Effector memory CD8-positive, alpha-beta T cell (primary cell): ENCODE measurements around the gene SYCP3.
"Not testable (repeated sequence)": the region's sequence is repeated elsewhere in the genome, so short reads cannot be mapped to it uniquely, and the experiment has no call there.

Source experiments
- ATAC-seq: fragments of 150-1000 bp; cut with Tn5 transposase; replicated peaks from 2 replicates; pipeline ENCODE4 v1.10.0; 2021; ENCODE audit warnings: mild to moderate bottlenecking, moderate library complexity
- DNase-seq, 3 experiments: peaks; one replicate each; pipeline ENCODE4 v3.0.0; 2021
- H3K27ac Mint-ChIP-seq, 2 donors: one replicate each; pipeline ENCODE4 v1.8.0; 2022; ENCODE audit warnings: mild to moderate bottlenecking in 2 of 2, mixed read lengths in 2 of 2, moderate library complexity in 2 of 2
- H3K27me3 Mint-ChIP-seq, 2 donors: one replicate each; pipeline ENCODE4 v1.8.0; 2022; ENCODE audit warnings: mixed read lengths in 2 of 2
- H3K36me3 Mint-ChIP-seq: one replicate; pipeline ENCODE4 v1.8.0; 2022; ENCODE audit warnings: mild to moderate bottlenecking, moderate library complexity, mixed read lengths; ENCODE audit not compliant: insufficient read depth
- H3K4me1 Mint-ChIP-seq, 2 donors: one replicate each; pipeline ENCODE4 v1.8.0; 2022; ENCODE audit warnings: low read depth in 2 of 2, mixed read lengths in 2 of 2
- H3K4me3 Mint-ChIP-seq, 2 donors: one replicate each; pipeline ENCODE4 v1.8.0; 2022; ENCODE audit warnings: mild to moderate bottlenecking in 2 of 2, mixed read lengths in 2 of 2, moderate library complexity in 2 of 2
- H3K9me3 Mint-ChIP-seq, 2 donors: one replicate each; pipeline ENCODE4 v1.8.0; 2022; ENCODE audit warnings: mixed read lengths in 2 of 2

The SYCP3 gene

DNA sequence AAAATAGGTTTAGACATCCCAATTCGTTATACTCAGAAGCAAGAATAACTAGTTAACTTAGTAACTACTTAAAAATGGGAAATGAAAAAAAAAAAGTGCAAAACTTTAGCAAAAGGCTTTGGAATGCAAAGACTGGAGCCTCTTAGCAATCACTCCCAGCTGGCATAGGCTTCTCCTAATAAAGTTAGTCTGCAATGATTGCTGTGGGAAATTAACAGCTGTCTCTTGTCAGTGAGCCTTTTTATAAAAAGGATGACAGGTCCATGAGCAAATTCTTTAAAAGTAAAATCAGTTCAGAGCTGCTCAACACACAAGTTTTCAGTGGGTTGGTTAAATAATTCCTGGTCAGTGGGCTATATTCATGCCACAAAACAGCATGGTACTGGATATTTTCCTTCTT, 7.4 kb upstream of the SYCP3 start:
- no peaks in the 10 kb centered on the region for H3K9me3 Mint-ChIP-seq
- peaks cover 34% of the 10 kb centered on the region for H3K36me3 Mint-ChIP-seq
- peaks cover 16 to 22% of the 10 kb centered on the region in 2 donors for H3K4me1 Mint-ChIP-seq
- ATAC-seq: no peak
- H3K4me3 Mint-ChIP-seq: no peak overlapping the region
- peak overlapping the region; percentile 4 to 66 for H3K27ac Mint-ChIP-seq
- DNase-seq: no peak
- no peaks in the 10 kb centered on the region for H3K27me3 Mint-ChIP-seq

DNA sequence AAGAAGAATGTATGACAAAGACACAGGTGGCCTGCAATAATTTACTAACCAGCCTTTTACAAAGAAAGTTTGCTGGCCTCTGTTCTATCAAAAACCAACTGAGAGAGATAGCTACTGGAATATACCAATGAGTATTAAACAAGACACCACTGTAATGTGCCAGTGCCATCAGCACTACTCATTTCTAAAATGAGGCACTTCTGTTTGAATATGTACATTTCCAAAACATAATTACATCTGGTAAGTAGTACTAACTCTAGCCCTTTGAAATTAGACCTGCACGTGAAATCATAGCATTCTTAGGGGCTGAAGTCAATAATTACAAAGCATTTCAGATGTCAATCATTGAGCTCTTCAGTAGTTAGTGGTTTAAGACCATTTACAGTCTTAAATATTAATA, 6.9 kb upstream of the SYCP3 start:
- ATAC-seq (no peak), DNase-seq (no peak)
- no peaks in the 10 kb centered on the region for H3K27me3 Mint-ChIP-seq
- peaks cover 29% of the 10 kb centered on the region for H3K36me3 Mint-ChIP-seq
- peak overlapping the region in 1 of 2 donors; percentile 73 for H3K27ac Mint-ChIP-seq
- no peaks in the 10 kb centered on the region for H3K9me3 Mint-ChIP-seq
- peaks cover 16 to 22% of the 10 kb centered on the region in 2 donors for H3K4me1 Mint-ChIP-seq
- no peak overlapping the region for H3K4me3 Mint-ChIP-seq

DNA sequence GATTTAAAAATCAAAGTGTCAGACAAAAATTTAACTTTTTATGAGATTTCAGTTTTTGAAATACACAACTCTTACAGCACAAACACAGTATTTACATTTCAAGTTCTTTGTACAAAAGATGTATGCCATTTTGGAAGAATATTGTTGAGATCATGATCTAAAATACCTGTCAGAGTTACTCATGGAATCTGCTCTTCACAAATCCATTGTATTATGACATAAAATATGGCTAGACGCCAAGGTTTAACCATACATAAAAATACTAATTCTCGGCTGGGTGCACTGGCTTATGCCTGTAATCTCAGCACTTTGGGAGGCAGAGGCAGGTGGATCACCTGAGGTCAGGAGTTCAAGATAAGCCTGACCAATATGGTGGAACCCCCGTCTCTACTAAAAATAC, 6.2 kb upstream of the SYCP3 start:
- Mint-ChIP-seq H3K9me3 (no peaks in the 10 kb centered on the region), H3K4me3 (no peak overlapping the region), H3K27me3 (no peaks in the 10 kb centered on the region), H3K4me1 (peaks cover 16 to 22% of the 10 kb centered on the region in 2 donors), H3K27ac (peak overlapping the region in 1 of 2 donors; percentile 73), H3K36me3 (peaks cover 29% of the 10 kb centered on the region)
- DNase-seq: no peak
- no peak for ATAC-seq

DNA sequence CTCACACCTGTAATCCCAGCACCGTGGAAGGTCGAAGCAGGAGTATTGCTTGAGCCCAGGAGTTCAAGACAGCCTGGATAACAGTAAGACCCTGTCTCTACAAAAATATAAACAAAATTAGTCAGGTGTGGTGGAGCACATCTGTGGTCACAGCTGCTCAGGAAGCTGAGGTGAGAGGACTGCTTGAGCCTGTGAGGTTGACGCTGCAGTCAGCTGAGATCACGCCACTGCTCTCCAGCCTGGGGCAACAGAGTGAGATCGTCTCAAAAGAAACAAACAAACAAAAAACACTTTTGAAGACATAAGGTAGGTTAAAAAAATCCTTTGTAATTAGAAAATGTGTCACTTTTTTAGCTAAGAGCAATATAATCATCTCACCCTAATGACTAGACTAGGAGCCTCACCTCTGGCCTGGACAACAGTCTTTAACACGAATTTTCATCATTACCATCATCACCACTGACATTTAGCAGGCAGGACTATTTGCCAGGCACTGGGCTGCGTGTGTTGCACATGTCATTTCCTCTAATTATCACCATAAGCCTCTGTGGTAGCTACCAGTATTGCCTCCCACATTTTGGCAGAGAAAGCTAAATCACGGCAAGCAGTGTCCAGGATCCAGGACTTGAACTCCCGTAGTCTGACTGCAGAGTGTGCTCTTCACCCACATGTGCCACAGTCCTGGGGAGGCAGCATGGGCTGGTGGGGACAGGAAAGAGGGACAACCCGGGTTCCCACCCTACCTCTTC, 4.6 kb upstream of the SYCP3 start:
- no peaks in the 10 kb centered on the region for H3K9me3 Mint-ChIP-seq
- peak overlapping the region; percentile 73 to 95 for H3K27ac Mint-ChIP-seq
- peak; percentile 16 to 36 (median 27) for DNase-seq
- ATAC-seq: peak; percentile 89
- peak overlapping the region; percentile 24 to 49 for H3K4me3 Mint-ChIP-seq
- peaks cover 16 to 22% of the 10 kb centered on the region in 2 donors for H3K4me1 Mint-ChIP-seq
- H3K27me3 Mint-ChIP-seq: no peaks in the 10 kb centered on the region
- peaks cover 24% of the 10 kb centered on the region for H3K36me3 Mint-ChIP-seq

DNA sequence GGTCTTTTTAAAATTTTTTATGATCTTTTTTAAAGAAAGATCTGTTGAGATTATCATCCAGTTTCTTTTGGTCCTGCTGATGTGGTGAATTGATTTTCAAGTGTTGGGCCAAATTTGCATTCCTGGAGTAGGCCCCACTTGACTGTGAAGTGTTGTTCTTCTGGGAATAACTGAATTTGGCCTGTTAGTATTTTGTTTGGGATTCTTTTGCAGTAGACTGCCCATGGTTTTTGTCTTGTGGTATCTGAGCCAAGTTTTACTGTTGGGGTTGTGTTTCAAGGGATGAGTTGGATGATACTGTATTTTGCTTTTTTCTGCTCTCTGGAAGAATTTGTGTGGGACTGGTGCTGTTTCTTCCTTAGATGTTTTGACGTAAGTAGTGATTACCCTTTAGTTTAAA, 4.0 kb upstream of the SYCP3 start:
- no peaks in the 10 kb centered on the region for H3K9me3 Mint-ChIP-seq
- H3K36me3 Mint-ChIP-seq: peaks cover 20% of the 10 kb centered on the region
- H3K4me1 Mint-ChIP-seq: peaks cover 16 to 22% of the 10 kb centered on the region in 2 donors
- no peaks in the 10 kb centered on the region for H3K27me3 Mint-ChIP-seq
- DNase-seq: no peak
- peak overlapping the region in 1 of 2 donors; percentile 49 for H3K4me3 Mint-ChIP-seq
- peak overlapping the region; percentile 73 to 95 for H3K27ac Mint-ChIP-seq
- ATAC-seq: no peak

DNA sequence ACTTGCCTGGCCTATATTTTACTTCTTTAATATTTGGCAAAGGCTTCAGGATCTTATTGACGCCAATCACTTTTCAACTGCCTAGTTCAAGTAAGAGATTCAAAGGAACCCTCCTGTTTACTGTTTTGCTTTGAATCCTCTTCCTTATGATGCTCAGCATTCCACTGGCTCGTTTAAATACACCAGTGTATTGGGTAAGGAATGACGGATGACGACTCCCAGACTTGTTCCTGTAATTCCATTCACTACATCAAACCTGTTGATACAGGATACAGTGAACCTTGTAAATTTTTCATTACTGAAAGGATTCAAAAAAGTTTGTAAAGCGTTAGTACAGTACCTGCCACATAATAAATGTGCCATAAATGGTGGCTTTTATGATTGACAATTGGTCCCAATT, 1.7 kb upstream of the SYCP3 start:
- ATAC-seq (no peak), DNase-seq (no peak)
- H3K27ac Mint-ChIP-seq: no peak overlapping the region
- H3K36me3 Mint-ChIP-seq: peaks cover 15% of the 10 kb centered on the region
- no peaks in the 10 kb centered on the region for H3K27me3 Mint-ChIP-seq
- no peak overlapping the region for H3K4me3 Mint-ChIP-seq
- H3K4me1 Mint-ChIP-seq: peaks cover 16 to 22% of the 10 kb centered on the region in 2 donors
- no peaks in the 10 kb centered on the region for H3K9me3 Mint-ChIP-seq

DNA sequence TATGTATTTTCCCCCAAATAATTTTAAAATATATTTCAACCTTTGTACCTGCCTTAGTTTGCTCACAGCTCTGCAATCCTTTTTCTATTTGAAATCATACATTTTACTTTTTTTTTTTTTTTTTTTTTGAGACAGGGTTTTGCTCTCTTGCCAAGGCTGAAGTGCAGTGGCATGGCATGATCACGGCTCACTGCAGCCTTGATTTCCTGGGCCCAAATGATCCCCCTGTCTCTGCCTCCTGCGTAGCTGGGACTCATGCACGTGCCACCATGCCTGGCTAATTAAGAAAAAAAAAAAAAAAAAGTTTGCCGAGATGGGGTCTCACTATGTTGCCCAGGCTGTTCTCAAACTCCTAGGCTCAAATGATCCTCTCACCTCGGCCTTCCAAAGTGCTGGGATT, 1.3 kb upstream of the SYCP3 start:
- no peak overlapping the region for H3K4me3 Mint-ChIP-seq
- no peaks in the 10 kb centered on the region for H3K27me3 Mint-ChIP-seq
- no peak for ATAC-seq
- H3K36me3 Mint-ChIP-seq: peaks cover 14% of the 10 kb centered on the region
- no peak for DNase-seq
- H3K4me1 Mint-ChIP-seq: peaks cover 16 to 22% of the 10 kb centered on the region in 2 donors
- H3K9me3 Mint-ChIP-seq: no peaks in the 10 kb centered on the region
- no peak overlapping the region for H3K27ac Mint-ChIP-seq

DNA sequence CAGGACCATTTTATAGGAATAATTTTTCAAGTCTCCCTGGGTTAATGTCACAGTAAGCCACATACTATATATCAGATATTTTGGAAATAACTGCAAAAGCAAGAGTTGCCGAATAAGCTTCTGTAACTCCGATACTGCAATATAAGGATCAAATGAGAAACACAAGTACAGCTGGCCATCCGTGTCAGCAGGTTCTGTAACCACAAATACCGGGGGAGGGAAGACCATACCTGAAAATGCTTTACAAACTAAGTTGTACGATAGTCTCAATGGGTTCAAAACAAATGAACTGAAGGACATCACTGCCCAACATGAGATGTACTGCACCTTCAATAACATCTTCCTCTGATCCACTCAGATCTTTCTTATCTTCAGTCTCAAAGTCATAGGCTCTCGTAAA, 1.8 kb downstream of the SYCP3 start:
- Mint-ChIP-seq H3K36me3 (peaks cover 6% of the 10 kb centered on the region), H3K9me3 (no peaks in the 10 kb centered on the region), H3K4me3 (no peak overlapping the region), H3K4me1 (peaks cover under 1 to 2% of the 10 kb centered on the region in 2 donors), H3K27me3 (no peaks in the 10 kb centered on the region), H3K27ac (no peak overlapping the region)
- DNase-seq (no peak), ATAC-seq (no peak)

DNA sequence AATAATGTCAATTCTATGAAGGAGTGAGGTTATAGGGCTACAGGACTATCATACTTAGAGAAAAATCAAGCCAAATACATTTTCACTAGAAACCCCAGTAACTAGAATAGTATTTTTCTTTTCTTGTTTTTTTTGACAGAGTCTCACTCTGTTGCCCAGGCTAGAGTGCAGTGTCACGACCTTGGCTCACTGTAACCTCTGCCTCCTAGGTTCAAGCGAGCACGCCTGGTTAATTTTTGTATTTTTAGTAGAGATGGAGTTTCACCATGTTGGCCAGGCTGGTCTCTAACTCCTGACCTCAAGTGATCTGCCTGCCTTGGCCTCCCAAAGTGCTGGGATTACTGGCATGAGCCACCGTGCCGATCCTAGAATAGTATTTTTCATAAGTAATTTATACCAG, 4.8 kb downstream of the SYCP3 start:
- not testable (repeated sequence) for ATAC-seq, H3K4me1 Mint-ChIP-seq, H3K36me3 Mint-ChIP-seq, H3K27me3 Mint-ChIP-seq, H3K27ac Mint-ChIP-seq, H3K4me3 Mint-ChIP-seq, DNase-seq, H3K9me3 Mint-ChIP-seq

DNA sequence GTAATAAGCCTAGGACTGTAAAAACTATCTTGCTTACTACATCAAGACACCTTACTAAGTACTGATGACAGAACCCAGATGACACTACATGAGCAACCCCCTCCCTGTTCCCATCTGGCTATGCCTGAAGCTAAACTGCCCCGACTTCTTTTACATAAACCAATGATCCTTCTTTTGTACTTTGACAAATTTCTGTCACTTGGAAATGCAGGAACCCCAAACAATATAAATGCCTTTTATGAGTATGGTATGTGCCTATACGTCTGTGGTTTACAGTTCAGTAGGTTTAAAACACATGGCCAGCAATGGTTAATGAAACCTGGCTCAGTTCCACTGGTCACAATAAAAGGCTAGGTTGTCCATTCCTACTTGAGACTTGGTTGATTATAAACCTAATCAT, 6.1 kb downstream of the SYCP3 start:
- no peaks in the 10 kb centered on the region for H3K4me1 Mint-ChIP-seq
- H3K9me3 Mint-ChIP-seq: no peaks in the 10 kb centered on the region
- DNase-seq: no peak
- no peak overlapping the region for H3K4me3 Mint-ChIP-seq
- ATAC-seq: no peak
- H3K27ac Mint-ChIP-seq: no peak overlapping the region
- peaks cover 9% of the 10 kb centered on the region for H3K36me3 Mint-ChIP-seq
- H3K27me3 Mint-ChIP-seq: no peaks in the 10 kb centered on the region

DNA sequence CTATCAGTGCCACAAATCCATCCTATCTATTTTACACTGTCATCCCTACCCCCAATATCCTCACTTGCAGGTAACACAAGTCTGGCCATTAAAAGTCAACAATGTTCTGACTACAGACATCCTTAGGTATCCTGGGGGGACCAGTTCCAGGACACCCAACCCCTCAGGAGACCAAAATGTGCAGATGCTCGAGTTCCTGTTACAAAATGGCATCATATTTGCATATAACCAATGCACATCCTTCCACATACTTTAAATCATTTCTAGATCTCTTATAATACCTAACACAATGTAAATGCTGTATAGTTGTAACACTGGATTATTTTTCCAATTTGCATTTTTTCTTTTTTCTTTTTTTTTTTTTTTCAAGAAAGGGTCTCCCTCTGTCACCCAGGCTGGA, 6.9 kb downstream of the SYCP3 start:
- Mint-ChIP-seq H3K27me3 (no peaks in the 10 kb centered on the region), H3K4me1 (no peaks in the 10 kb centered on the region), H3K9me3 (no peaks in the 10 kb centered on the region), H3K36me3 (peaks cover 9% of the 10 kb centered on the region), H3K27ac (peak overlapping the region in 1 of 2 donors; percentile 73), H3K4me3 (no peak overlapping the region)
- ATAC-seq (no peak), DNase-seq (no peak)

DNA sequence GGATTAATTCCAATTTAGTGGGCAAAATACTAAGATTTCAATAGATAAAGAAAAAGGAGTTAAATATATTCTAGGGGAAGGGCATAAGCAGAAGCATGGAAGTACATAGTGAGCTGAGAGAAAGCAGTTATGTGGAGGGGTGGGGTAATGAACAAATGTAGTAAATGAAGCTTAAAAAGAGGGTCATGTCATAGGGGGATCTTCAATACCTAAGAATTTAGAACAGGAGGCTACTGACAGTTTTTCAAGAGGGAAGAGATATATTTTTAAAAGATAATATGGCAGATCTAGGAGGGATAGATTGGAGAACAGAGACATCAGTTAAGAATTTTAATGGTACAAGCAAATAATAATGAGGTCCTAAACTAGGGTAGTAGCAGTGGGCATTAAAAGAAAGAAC, 9.4 kb downstream of the SYCP3 start:
- Mint-ChIP-seq H3K9me3 (no peaks in the 10 kb centered on the region), H3K4me3 (no peak overlapping the region), H3K4me1 (no peaks in the 10 kb centered on the region), H3K36me3 (peaks cover 8% of the 10 kb centered on the region), H3K27me3 (no peaks in the 10 kb centered on the region), H3K27ac (peak overlapping the region in 1 of 2 donors; percentile 4)
- DNase-seq (no peak), ATAC-seq (no peak)

DNA sequence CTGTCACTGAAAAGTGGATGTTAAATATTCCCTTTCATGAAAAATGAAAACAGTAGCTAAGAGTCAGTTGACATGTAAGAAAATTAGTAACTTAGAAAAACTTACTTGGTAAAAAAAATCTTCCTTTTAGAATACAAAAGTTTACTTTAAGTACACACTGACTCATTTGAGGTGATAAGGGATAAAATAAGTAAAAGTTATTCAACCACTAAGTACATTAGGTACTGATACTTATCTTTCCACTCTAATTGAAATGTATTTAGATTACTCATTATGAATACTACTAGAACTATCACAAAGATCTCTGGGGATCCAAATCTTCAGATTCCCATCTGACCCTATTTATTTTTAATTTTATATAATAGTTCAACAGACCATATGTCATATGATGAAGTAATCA, 12.2 kb downstream of the SYCP3 start:
- DNase-seq: no peak
- Mint-ChIP-seq H3K27ac (no peak overlapping the region), H3K27me3 (no peaks in the 10 kb centered on the region), H3K36me3 (peaks cover 6% of the 10 kb centered on the region), H3K4me1 (no peaks in the 10 kb centered on the region), H3K9me3 (no peaks in the 10 kb centered on the region), H3K4me3 (no peak overlapping the region)
- ATAC-seq: no peak

DNA sequence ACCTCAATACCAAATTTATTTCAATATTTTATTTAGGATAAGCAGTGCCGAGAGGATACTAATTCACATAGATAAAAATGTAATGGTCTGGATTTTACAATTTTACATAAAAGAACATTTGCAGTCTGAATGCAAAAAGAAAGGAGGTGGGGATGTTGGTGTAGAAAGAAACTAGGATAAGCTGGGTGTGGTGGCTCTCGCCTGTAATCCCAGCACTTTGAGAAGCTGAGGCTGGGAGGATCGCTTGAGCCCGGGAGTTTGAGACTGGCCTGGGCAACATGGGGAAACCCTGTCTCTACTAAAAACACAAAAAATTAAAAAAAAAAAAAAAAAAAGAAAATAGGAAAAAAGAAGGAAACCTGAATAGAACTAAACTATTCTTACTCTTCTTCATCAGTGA, 16.9 kb downstream of the SYCP3 start:
- H3K4me3 Mint-ChIP-seq: no peak overlapping the region
- no peak for DNase-seq
- H3K9me3 Mint-ChIP-seq: no peaks in the 10 kb centered on the region
- no peaks in the 10 kb centered on the region for H3K27me3 Mint-ChIP-seq
- ATAC-seq: no peak
- peaks cover 7% of the 10 kb centered on the region for H3K36me3 Mint-ChIP-seq
- H3K27ac Mint-ChIP-seq: no peak overlapping the region
- H3K4me1 Mint-ChIP-seq: no peaks in the 10 kb centered on the region
